OCI-LY7 (cell line): Measurements from ENCODE around the gene DGCR2. TPM values are rescaled to one million over a fixed set of nuclear protein-coding genes. Genes with fewer than 3 reads are reported as not detected.

Experiments used
- BruUV-seq: library from RNA; stranded (reverse); fragments of 400-500 nt; replicated peaks from 2 replicates; lab custom pipeline; 2021; lab: Mats Ljungman, UMichigan
- CTCF ChIA-PET: fragments of 300-600 bp; sonication (Branson Sonifier 250); formaldehyde crosslinking; loops from one replicate; lab custom pipeline; 2022; ENCODE audit warnings: antibody characterized with exemption; ENCODE audit not compliant: unreplicated experiment; lab: Charles Lee
- POLR2A ChIA-PET: fragments of 300-600 bp; sonication (Branson Sonifier 250); formaldehyde crosslinking; loops from one replicate; lab custom pipeline; 2022; ENCODE audit warnings: antibody characterized with exemption; lab: Charles Lee
- DNase-seq: peaks from one replicate; pipeline ENCODE4 v3.0.0-alpha.2; 2015; ENCODE audit warnings: low spot score
- H2AFZ ChIP-seq: fragments of 200-600 bp; sonication (generic), shearing (Covaris generic); 2 replicates; pipeline ENCODE4 v1.6.1; 2014; ENCODE audit warnings: mild to moderate bottlenecking, antibody characterized with exemption, low read length, moderate library complexity
- H3K27ac ChIP-seq: fragments of 200-600 bp; sonication (generic); 2 replicates; pipeline ENCODE4 v1.5.1; 2014; ENCODE audit warnings: mixed run types, low read depth, mild to moderate bottlenecking, moderate library complexity, low read length, inconsistent platforms; ENCODE audit not compliant: poor library complexity, severe bottlenecking
- H3K36me3 ChIP-seq: fragments of 200-600 bp; sonication (generic); 2 replicates; pipeline ENCODE4 v1.6.1; 2014; ENCODE audit warnings: mild to moderate bottlenecking, antibody characterized with exemption, low read length, moderate library complexity, mixed read lengths; ENCODE audit not compliant: insufficient read depth
- H3K4me1 ChIP-seq: fragments of 200-600 bp; sonication (generic); 2 replicates; pipeline ENCODE4 v1.5.1; 2014; ENCODE audit warnings: mild to moderate bottlenecking, low read length; ENCODE audit not compliant: insufficient read depth, poor library complexity, severe bottlenecking
- H3K4me2 ChIP-seq: fragments of 200-600 bp; sonication (generic); 2 replicates; pipeline ENCODE4 v1.6.1; 2014; ENCODE audit warnings: mild to moderate bottlenecking, low read length
- H3K4me3 ChIP-seq: fragments of 200-600 bp; sonication (generic); 2 replicates; pipeline ENCODE4 v1.5.1; 2014; ENCODE audit warnings: mild to moderate bottlenecking, low read depth, low read length; ENCODE audit not compliant: poor library complexity, severe bottlenecking
- H3K79me2 ChIP-seq: fragments of 200-600 bp; sonication (generic); 2 replicates; pipeline ENCODE4 v1.6.1; 2016; ENCODE audit warnings: low read depth, mild to moderate bottlenecking, low read length, moderate library complexity, mixed read lengths; ENCODE audit not compliant: insufficient read depth
- H3K9me2 ChIP-seq: fragments of 200-600 bp; sonication (generic); 2 replicates; pipeline ENCODE4 v1.6.1; 2016; ENCODE audit warnings: mild to moderate bottlenecking, low read length, mixed read lengths; ENCODE audit not compliant: insufficient read depth
- H3K9me3 ChIP-seq: fragments of 200-600 bp; sonication (generic); 2 replicates; pipeline ENCODE4 v1.6.1; 2014; ENCODE audit warnings: mild to moderate bottlenecking, mixed run types, low read length, mixed read lengths
- H4K20me1 ChIP-seq: fragments of 200-600 bp; sonication (generic); 2 replicates; pipeline ENCODE4 v1.6.1; 2014; ENCODE audit warnings: mild to moderate bottlenecking, antibody characterized with exemption, low read length, moderate library complexity, mixed read lengths; ENCODE audit not compliant: insufficient read depth
- EZH2phosphoT487 ChIP-seq: fragments of 200-600 bp; sonication (generic); IDR thresholded peaks from 2 replicates; pipeline ENCODE4 v1.6.1; 2018; ENCODE audit warnings: low read depth, borderline replicate concordance, mild to moderate bottlenecking, mixed run types, antibody characterized with exemption, low read length, moderate library complexity, mixed read lengths
- intact Hi-C: fragments of 100-400 bp; cut with micrococcal nuclease; formaldehyde crosslinking; loops from one replicate; pipeline ENCODE4 v1.10.0; 2022; ENCODE audit not compliant: unreplicated experiment
- total RNA-seq, 2 experiments: library from RNA; depleted of rRNA in 1 of 2; stranded (reverse); fragments of >200 nt in 1 of 2; shearing (Covaris generic) in 1 of 2; gene quantifications; 2 replicates each; pipeline ENCODE4 v1.2.3, GENCODE V29; 2014 to 2022
- TF ChIP-seq, protein P1 (sequence below): fragments of 200-600 bp; sonication (generic); conservative IDR thresholded peaks from 2 replicates; pipeline ENCODE4 v1.5.1; 2014; ENCODE audit warnings: mild to moderate bottlenecking, antibody characterized with exemption, low read length, moderate library complexity, mixed read lengths

DGCR2 gene
- total RNA-seq, 2 experiments from 2014 or later: 27.6 to 29.7 TPM

DNA sequence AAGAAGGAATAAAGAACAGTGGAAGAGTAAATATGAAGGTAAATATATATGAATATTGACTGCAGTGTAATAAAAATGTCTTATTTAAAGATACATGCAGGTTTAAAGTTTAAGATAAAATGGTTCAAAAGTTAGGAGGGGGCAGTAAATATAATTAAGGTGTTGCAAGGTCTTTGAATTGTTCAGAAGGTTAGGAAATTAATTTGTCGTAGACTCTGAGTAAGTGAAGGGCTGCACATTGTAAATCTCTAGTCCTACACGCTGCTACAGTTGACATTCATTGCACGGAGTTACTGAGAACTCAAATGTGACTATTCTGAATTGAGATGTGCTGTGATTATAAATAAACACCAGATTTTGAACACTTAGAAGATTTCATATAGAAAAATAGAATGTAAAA lies 116.3 kb downstream of the DGCR2 start:
- no peaks in the 10 kb centered on the region for H3K9me2 ChIP-seq
- no peak overlapping the region for H3K27ac ChIP-seq
- H3K4me1 ChIP-seq: no peaks in the 10 kb centered on the region
- DNase-seq: no peak
- intact Hi-C loops: no loop called here
- H3K36me3 ChIP-seq: no peaks in the 10 kb centered on the region
- no TSS peak for BruUV-seq
- no peaks in the 10 kb centered on the region for H3K79me2 ChIP-seq
- no peaks in the 10 kb centered on the region for H3K9me3 ChIP-seq
- no peak for TF ChIP-seq EZH2phosphoT487
- TF ChIP-seq, protein P1, sequence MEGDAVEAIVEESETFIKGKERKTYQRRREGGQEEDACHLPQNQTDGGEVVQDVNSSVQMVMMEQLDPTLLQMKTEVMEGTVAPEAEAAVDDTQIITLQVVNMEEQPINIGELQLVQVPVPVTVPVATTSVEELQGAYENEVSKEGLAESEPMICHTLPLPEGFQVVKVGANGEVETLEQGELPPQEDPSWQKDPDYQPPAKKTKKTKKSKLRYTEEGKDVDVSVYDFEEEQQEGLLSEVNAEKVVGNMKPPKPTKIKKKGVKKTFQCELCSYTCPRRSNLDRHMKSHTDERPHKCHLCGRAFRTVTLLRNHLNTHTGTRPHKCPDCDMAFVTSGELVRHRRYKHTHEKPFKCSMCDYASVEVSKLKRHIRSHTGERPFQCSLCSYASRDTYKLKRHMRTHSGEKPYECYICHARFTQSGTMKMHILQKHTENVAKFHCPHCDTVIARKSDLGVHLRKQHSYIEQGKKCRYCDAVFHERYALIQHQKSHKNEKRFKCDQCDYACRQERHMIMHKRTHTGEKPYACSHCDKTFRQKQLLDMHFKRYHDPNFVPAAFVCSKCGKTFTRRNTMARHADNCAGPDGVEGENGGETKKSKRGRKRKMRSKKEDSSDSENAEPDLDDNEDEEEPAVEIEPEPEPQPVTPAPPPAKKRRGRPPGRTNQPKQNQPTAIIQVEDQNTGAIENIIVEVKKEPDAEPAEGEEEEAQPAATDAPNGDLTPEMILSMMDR: no peak
- CTCF ChIA-PET: no interaction called here
- no peak overlapping the region for H2AFZ ChIP-seq
- no peaks in the 10 kb centered on the region for H4K20me1 ChIP-seq
- no peak overlapping the region for H3K4me3 ChIP-seq
- POLR2A ChIA-PET: interaction anchor here (0.7 kb wide), 1 partner anchor 116 kb away, joined by 4 read pairs; the partner anchor contains the start of gene DGCR2
- no peak overlapping the region for H3K4me2 ChIP-seq

DNA sequence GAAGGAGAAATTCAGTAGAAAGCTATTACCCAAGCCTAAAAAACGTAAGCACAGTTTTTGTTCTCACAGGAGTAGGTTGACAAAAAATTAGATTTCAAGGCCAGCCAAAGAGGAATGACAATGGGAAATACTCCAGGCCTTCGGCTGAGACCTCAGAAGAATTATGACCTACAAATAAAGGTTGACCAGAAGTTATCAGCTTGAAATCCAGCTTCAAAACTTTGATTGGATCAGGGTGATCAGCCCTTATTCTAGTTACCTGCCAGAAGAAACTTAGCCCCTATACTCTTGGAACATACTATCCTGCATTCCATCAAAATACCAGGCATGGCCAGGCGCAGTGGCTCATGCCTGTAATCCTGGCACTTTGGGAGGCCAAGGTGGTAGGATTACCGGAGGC lies 117.7 kb downstream of the DGCR2 start:
- Histone ChIP-seq H3K9me2 (no peaks in the 10 kb centered on the region), H4K20me1 (no peaks in the 10 kb centered on the region), H3K9me3 (no peaks in the 10 kb centered on the region), H3K36me3 (no peaks in the 10 kb centered on the region), H3K27ac (no peak overlapping the region), H3K4me3 (no peak overlapping the region), H3K79me2 (no peaks in the 10 kb centered on the region), H3K4me2 (no peak overlapping the region), H2AFZ (no peak overlapping the region), H3K4me1 (no peaks in the 10 kb centered on the region)
- intact Hi-C loops: no loop called here
- no TSS peak for BruUV-seq
- TF ChIP-seq EZH2phosphoT487: no peak
- TF ChIP-seq, protein P1: no peak
- CTCF ChIA-PET: no interaction called here
- no peak for DNase-seq
- POLR2A ChIA-PET: interaction anchor here (0.6 kb wide), 1 partner anchor 301 kb away, joined by 3 read pairs; no protein-coding TSS in a partner anchor

DNA sequence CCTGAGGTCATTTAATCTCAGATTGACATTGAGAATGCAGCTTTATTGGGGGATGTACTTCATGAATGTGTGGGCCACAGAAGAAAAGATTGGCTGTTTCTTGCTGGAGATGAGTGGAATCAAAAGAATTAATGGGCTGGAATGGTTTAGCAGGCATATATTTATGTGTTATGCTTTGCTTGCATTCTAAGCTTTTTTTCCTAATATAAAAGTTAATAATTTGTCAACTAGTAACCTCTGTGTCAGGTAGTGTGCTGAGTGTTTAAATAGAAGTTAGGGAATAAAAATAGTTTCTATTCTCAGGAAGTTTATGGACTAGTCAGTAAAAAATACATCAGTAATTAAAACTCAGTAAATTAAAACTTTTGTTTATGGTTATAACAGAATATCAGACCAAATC lies 118.7 kb downstream of the DGCR2 start:
- no peaks in the 10 kb centered on the region for H3K4me1 ChIP-seq
- CTCF ChIA-PET: no interaction called here
- no peaks in the 10 kb centered on the region for H3K79me2 ChIP-seq
- H2AFZ ChIP-seq: no peak overlapping the region
- POLR2A ChIA-PET: no interaction called here
- no peaks in the 10 kb centered on the region for H3K9me2 ChIP-seq
- no peak overlapping the region for H3K27ac ChIP-seq
- no peaks in the 10 kb centered on the region for H3K9me3 ChIP-seq
- H3K4me3 ChIP-seq: no peak overlapping the region
- no peak for TF ChIP-seq EZH2phosphoT487
- TF ChIP-seq, protein P1: no peak
- BruUV-seq: no TSS peak
- H3K36me3 ChIP-seq: no peaks in the 10 kb centered on the region
- no peak overlapping the region for H3K4me2 ChIP-seq
- intact Hi-C loops: no loop called here
- DNase-seq: no peak
- no peaks in the 10 kb centered on the region for H4K20me1 ChIP-seq
